H1 (cell line): Measurements from ENCODE around the gene RUNX1. TPM values are rescaled to one million over a fixed set of nuclear protein-coding genes. Genes with fewer than 3 reads are reported as not detected.

Experiments used
- CTCF ChIA-PET: fragments of 300-600 bp; sonication (Branson Sonifier 250); formaldehyde crosslinking; loops from one replicate; lab custom pipeline; 2021; ENCODE audit not compliant: partially characterized antibody; lab: Charles Lee
- POLR2A ChIA-PET: fragments of 300-600 bp; sonication (Branson Sonifier 250); formaldehyde crosslinking; loops from one replicate; lab custom pipeline; 2021; ENCODE audit warnings: inconsistent platforms; ENCODE audit not compliant: partially characterized antibody; lab: Charles Lee
- DNase-seq, 2 experiments: peaks; one replicate each; pipeline versions ENCODE4 v3.0.0 to v3.0.0-alpha.2; 2010 to 2022; ENCODE audit warnings: low spot score in 2 of 2, low read depth in 1 of 2, mixed read lengths in 1 of 2
- FAIRE-seq: peaks from 2 replicates; lab custom pipeline; 2011; peaks lifted over from hg19 to GRCh38; lab: Jason Lieb, UNC
- H2AFZ ChIP-seq: 2 replicates; pipeline ENCODE4 v1.8.1; 2012; ENCODE audit warnings: low read length, inconsistent platforms
- H2AK5ac ChIP-seq: 2 replicates; pipeline ENCODE4 v1.6.1; 2013; ENCODE audit warnings: low read depth, low read length
- H2BK120ac ChIP-seq: replicated peaks from 2 replicates; pipeline ENCODE3; 2013; ENCODE audit warnings: low read depth, low read length, inconsistent platforms
- H2BK12ac ChIP-seq: 2 replicates; pipeline ENCODE4 v1.6.1; 2013; ENCODE audit warnings: low read depth, low read length
- H2BK15ac ChIP-seq: 2 replicates; pipeline ENCODE4 v1.6.1; 2013; ENCODE audit warnings: low read length
- H2BK20ac ChIP-seq: 2 replicates; pipeline ENCODE4 v1.6.1; 2013; ENCODE audit warnings: low read length
- H2BK5ac ChIP-seq: 2 replicates; pipeline ENCODE4 v1.6.1; 2013; ENCODE audit warnings: low read depth, low read length
- H3K14ac ChIP-seq: 2 replicates; pipeline ENCODE4 v1.6.1; 2013; ENCODE audit warnings: inconsistent platforms; ENCODE audit not compliant: insufficient read length
- H3K18ac ChIP-seq: 2 replicates; pipeline ENCODE4 v1.6.1; 2013; ENCODE audit warnings: low read length; ENCODE audit errors: extremely low read depth
- H3K23ac ChIP-seq: 2 replicates; pipeline ENCODE4 v1.6.1; 2013; ENCODE audit warnings: inconsistent platforms; ENCODE audit not compliant: insufficient read length
- H3K23me2 ChIP-seq: 2 replicates; pipeline ENCODE4 v1.6.1; 2013; ENCODE audit warnings: low read depth, low read length
- H3K27ac ChIP-seq: 2 replicates; pipeline ENCODE4 v1.6.1; 2011; ENCODE audit warnings: low read depth, low read length, inconsistent platforms
- H3K27me3 ChIP-seq, 4 experiments: replicated peaks in 1 of 4; 1 replicate in 1 of 4; 2 replicates in 3 of 4; pipeline versions ENCODE4 v1.6.1 to v1.8.1; 2011 to 2013; ENCODE audit warnings: low read length in 3 of 4, mild to moderate bottlenecking in 3 of 4, inconsistent platforms in 2 of 4, mixed read lengths in 2 of 4, moderate library complexity in 1 of 4; ENCODE audit not compliant: control insufficient read depth in 3 of 4, insufficient read depth in 3 of 4; ENCODE audit errors: extremely low read depth in 1 of 4
- H3K36me3 ChIP-seq, 4 experiments: 2 replicates each; pipeline versions ENCODE4 v1.6.1 to v1.8.1; 2011 to 2013; ENCODE audit warnings: mild to moderate bottlenecking in 4 of 4, low read length in 3 of 4, moderate library complexity in 2 of 4, control low read depth in 1 of 4, inconsistent platforms in 1 of 4; ENCODE audit not compliant: insufficient read depth in 4 of 4, control insufficient read depth in 2 of 4
- H3K4ac ChIP-seq: replicated peaks from 2 replicates; pipeline ENCODE3; 2013; ENCODE audit warnings: low read length, low read depth, mixed read lengths, inconsistent platforms; ENCODE audit not compliant: insufficient read length
- H3K4me1 ChIP-seq, 4 experiments: replicated peaks in 1 of 4; 1 replicate in 1 of 4; 2 replicates in 3 of 4; pipeline versions ENCODE4 v1.6.1 to v1.8.1; 2011 to 2013; ENCODE audit warnings: low read length in 3 of 4, inconsistent platforms in 2 of 4, mixed read lengths in 1 of 4; ENCODE audit not compliant: insufficient read depth in 4 of 4, control insufficient read depth in 3 of 4
- H3K4me2 ChIP-seq, 2 experiments: 2 replicates each; pipeline versions ENCODE4 v1.6.1 to v1.8.1; 2011 to 2013; ENCODE audit warnings: low read depth in 2 of 2, low read length in 2 of 2, control low read depth in 1 of 2, inconsistent platforms in 1 of 2, mild to moderate bottlenecking in 1 of 2; ENCODE audit not compliant: insufficient read depth in 1 of 2
- H3K4me3 ChIP-seq, 4 experiments: fragments of 200-600, 300-600 bp in 1 of 4; sonication (generic), shearing (Covaris generic), sonication (Bioruptor Twin) in 1 of 4; 2 replicates each; pipeline versions ENCODE4 v1.5.1 to v1.8.1; 2011 to 2016; ENCODE audit warnings: low read length in 4 of 4, low read depth in 3 of 4, control low read depth in 2 of 4, inconsistent platforms in 2 of 4, mild to moderate bottlenecking in 2 of 4, mixed read lengths in 1 of 4, moderate library complexity in 1 of 4; ENCODE audit not compliant: insufficient read depth in 2 of 4; ENCODE audit errors: extremely low read depth in 1 of 4
- H3K56ac ChIP-seq: replicated peaks from 2 replicates; pipeline ENCODE3; 2013; ENCODE audit warnings: low read depth, mild to moderate bottlenecking, mixed read lengths, low read length, inconsistent platforms; ENCODE audit not compliant: insufficient read length
- H3K79me1 ChIP-seq: 2 replicates; pipeline ENCODE4 v1.6.1; 2013; ENCODE audit warnings: low read depth, low read length, control low read depth
- H3K79me2 ChIP-seq, 2 experiments: 2 replicates each; pipeline versions ENCODE4 v1.6.1 to v1.8.1; 2012 to 2013; ENCODE audit warnings: low read length in 2 of 2, mild to moderate bottlenecking in 2 of 2, inconsistent platforms in 1 of 2; ENCODE audit not compliant: insufficient read depth in 2 of 2, control insufficient read depth in 1 of 2
- H3K9ac ChIP-seq, 4 experiments: replicated peaks in 1 of 4; 1 replicate in 1 of 4; 2 replicates in 3 of 4; pipeline versions ENCODE4 v1.6.1 to v1.8.1; 2011 to 2013; ENCODE audit warnings: low read depth in 3 of 4, low read length in 3 of 4, control low read depth in 2 of 4, mild to moderate bottlenecking in 2 of 4, moderate library complexity in 2 of 4, inconsistent platforms in 1 of 4; ENCODE audit errors: extremely low read depth in 1 of 4
- H3K9me3 ChIP-seq, 2 experiments: 2 replicates each; pipeline versions ENCODE4 v1.6.1 to v1.8.1; 2012 to 2013; ENCODE audit warnings: mild to moderate bottlenecking in 2 of 2, moderate library complexity in 2 of 2, control low read depth in 1 of 2, inconsistent platforms in 1 of 2, low read depth in 1 of 2, low read length in 1 of 2, mixed read lengths in 1 of 2; ENCODE audit not compliant: insufficient read depth in 2 of 2
- H4K20me1 ChIP-seq, 2 experiments: replicated peaks in 1 of 2; 2 replicates each; pipeline versions ENCODE3 to v1.8.1; 2011 to 2013; ENCODE audit warnings: inconsistent platforms in 2 of 2, low read length in 2 of 2, mild to moderate bottlenecking in 1 of 2; ENCODE audit not compliant: insufficient read depth in 2 of 2, control insufficient read depth in 1 of 2
- H4K5ac ChIP-seq: 2 replicates; pipeline ENCODE4 v1.6.1; 2013; ENCODE audit warnings: low read length, low read depth, mixed read lengths, inconsistent platforms; ENCODE audit not compliant: insufficient read length
- H4K8ac ChIP-seq: 2 replicates; pipeline ENCODE4 v1.8.0; 2013; ENCODE audit warnings: mild to moderate bottlenecking, moderate library complexity, low read length, inconsistent platforms; ENCODE audit not compliant: insufficient read depth; ENCODE audit errors: extremely low read depth
- H4K91ac ChIP-seq: replicated peaks from 2 replicates; pipeline ENCODE3; 2013; ENCODE audit warnings: low read length, mixed read lengths, inconsistent platforms; ENCODE audit not compliant: insufficient read length
- ATF3 ChIP-seq: IDR thresholded peaks from 2 replicates; pipeline ENCODE4 v1.6.1; 2011; ENCODE audit warnings: low read depth, mild to moderate bottlenecking, low read length; ENCODE audit not compliant: insufficient read depth
- KDM1A ChIP-seq: fragments of 200-600, 300-600 bp; sonication (generic); IDR thresholded peaks from 2 replicates; pipeline ENCODE4 v1.7.1; 2016; ENCODE audit warnings: mild to moderate bottlenecking, low read length, borderline replicate concordance
- MAX ChIP-seq: IDR thresholded peaks from 2 replicates; pipeline ENCODE4 v1.6.1; 2012; ENCODE audit warnings: inconsistent platforms
- NANOG ChIP-seq: IDR thresholded peaks from 2 replicates; pipeline ENCODE4 v1.6.1; 2011; ENCODE audit warnings: low read length, low read depth, mild to moderate bottlenecking, inconsistent platforms; ENCODE audit not compliant: insufficient read depth, poor library complexity, severe bottlenecking
- PHF8 ChIP-seq: fragments of 200-600 bp; sonication (generic); conservative IDR thresholded peaks from 2 replicates; pipeline ENCODE4 v1.7.1; 2012; ENCODE audit warnings: low read depth, mild to moderate bottlenecking, inconsistent platforms, low read length, moderate library complexity
- TEAD4 ChIP-seq: IDR thresholded peaks from 2 replicates; pipeline ENCODE4 v1.6.1; 2012; ENCODE audit warnings: low read depth, low read length, inconsistent platforms, mixed read lengths
- YY1 ChIP-seq: IDR thresholded peaks from 2 replicates; pipeline ENCODE4 v1.6.1; 2011; ENCODE audit warnings: low read depth, mild to moderate bottlenecking, low read length
- WGBS, 2 experiments: shearing (Covaris generic) in 1 of 2; methylation state at CpG; one replicate each; pipeline versions ENCODE4 v1.1.6 to v1.1.7; 2013 to 2015; ENCODE audit warnings: low lambda C conversion rate in 2 of 2, mixed read lengths in 2 of 2, inconsistent platforms in 1 of 2, low coverage in 1 of 2, missing lambda C conversion rate in 1 of 2; ENCODE audit not compliant: insufficient replicate concordance in 2 of 2, insufficient coverage in 1 of 2, insufficient read length in 1 of 2; ENCODE audit errors: extremely low coverage in 1 of 2, missing lambda C conversion rate in 1 of 2; 5-methylcytosine and 5-hydroxymethylcytosine counted together
- polyA plus RNA-seq, 7 experiments: library from polyadenylated mRNA; depleted of rRNA in 3 of 7; stranded (reverse) in 5 of 7; unstranded in 2 of 7; fragments of >200 nt in 5 of 7; fragments of 200-250 nt in 2 of 7; gene quantifications; 1 replicate in 5 of 7; 2 replicates in 1 of 7; 4 replicates in 1 of 7; pipeline versions ENCODE4 v1.2.1 to v1.2.3, GENCODE V29; 2011 to 2013; ENCODE audit warnings: missing spikeins in 2 of 7, mixed read lengths in 2 of 7
- total RNA-seq: library from RNA; stranded (reverse); fragmentation: NEBNext Ultra II Directional; extraction: Animal tissue kit (Norgen Biotek cat#: 25700); gene quantifications from 2 replicates; pipeline ENCODE4 v1.2.1, GENCODE V29; 2021

Gene RUNX1
- total and polyA plus RNA-seq, 2 of the 8 experiments (the other 6 are each of a cell fraction or from before 2014, with no cell fraction given): 0.20 to 0.60 TPM

GRCh38 chr21:34814529-34814951 lies 234.6 kb downstream of the RUNX1 start:
- H3K4me1 ChIP-seq: peaks cover 0 to 5% (median 2%) of the 10 kb centered on the region in 4 experiments; a peak in 2 of 7 replicates
- no peak overlapping the region for H3K4me3 ChIP-seq
- no peaks in the 10 kb centered on the region for H3K79me2 ChIP-seq
- 84% methylated on average over 6 of the region's 6 CpGs; no CpG with 5 or more reads in 1 of the 2 experiments for WGBS, 2 experiments
- no peak overlapping the region for H2BK120ac ChIP-seq
- no peak for DNase-seq
- CTCF ChIA-PET: interaction anchor here (1.7 to 6.8 kb wide), 3 partner anchors 12 to 43 kb away, joined by 4 to 36 read pairs (median 7); no protein-coding TSS in a partner anchor
- H3K9me3 ChIP-seq: no peaks in the 10 kb centered on the region
- H3K36me3 ChIP-seq: no peaks in the 10 kb centered on the region
- H4K91ac ChIP-seq: no peak overlapping the region
- H3K56ac ChIP-seq: no peak overlapping the region
- no peak overlapping the region for H3K9ac ChIP-seq
- H2AFZ ChIP-seq: no peak overlapping the region
- no peak overlapping the region for H3K23ac ChIP-seq
- no peak overlapping the region for H3K27ac ChIP-seq
- H2BK20ac ChIP-seq: no peak overlapping the region
- H3K27me3 ChIP-seq: no peaks in the 10 kb centered on the region; a peak in 1 of 7 replicates
- H3K23me2 ChIP-seq: no peaks in the 10 kb centered on the region
- no peaks in the 10 kb centered on the region for H3K79me1 ChIP-seq
- TF ChIP-seq MAX: no peak
- TF ChIP-seq KDM1A: no peak
- TF ChIP-seq ATF3: no peak
- no peak for TF ChIP-seq TEAD4
- TF ChIP-seq PHF8: no peak
- no peak for TF ChIP-seq YY1
- no peak for TF ChIP-seq NANOG
- TF ChIP-seq, all 59 proteins: peak for 0
- Histone ChIP-seq H3K4me2 (no peak overlapping the region), H4K8ac (no peak overlapping the region), H2BK5ac (no peak overlapping the region), H2BK12ac (no peak overlapping the region), H3K4ac (no peak overlapping the region), H2AK5ac (no peak overlapping the region), H4K5ac (no peak overlapping the region), H3K14ac (no peak overlapping the region), H3K18ac (no peak overlapping the region), H2BK15ac (no peak overlapping the region), H4K20me1 (no peaks in the 10 kb centered on the region)
- POLR2A ChIA-PET: no interaction called here
- no peak for FAIRE-seq
